ENCODE results near the gene OR5AC2.

DNA sequence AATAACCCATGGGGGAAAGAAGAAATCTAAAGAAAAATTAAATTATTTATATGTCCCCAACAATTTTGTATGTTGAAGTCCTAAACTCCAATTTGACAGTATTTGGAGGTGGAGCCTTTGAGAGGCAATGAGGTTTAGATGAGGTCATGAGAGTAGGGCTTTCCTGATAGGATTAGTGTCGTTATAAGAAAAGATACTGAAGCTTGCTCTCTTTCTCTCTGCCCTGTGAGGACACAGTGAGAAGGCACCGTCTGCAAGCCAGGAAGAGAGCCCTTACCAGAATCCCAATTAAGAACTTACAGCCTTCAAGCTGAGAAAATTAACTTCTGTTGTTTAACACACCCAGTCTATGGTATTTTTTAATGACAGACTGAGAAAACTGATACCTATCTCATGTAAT lies 16.1 kb upstream of the OR5AC2 start:
- TF ChIP-seq POLR2A (IDR thresholded peaks at IDR 0.05) (no peak), POLR2AphosphoS5 (IDR thresholded peaks at IDR 0.05) (no peak)
- TF ChIP-seq, protein P1, sequence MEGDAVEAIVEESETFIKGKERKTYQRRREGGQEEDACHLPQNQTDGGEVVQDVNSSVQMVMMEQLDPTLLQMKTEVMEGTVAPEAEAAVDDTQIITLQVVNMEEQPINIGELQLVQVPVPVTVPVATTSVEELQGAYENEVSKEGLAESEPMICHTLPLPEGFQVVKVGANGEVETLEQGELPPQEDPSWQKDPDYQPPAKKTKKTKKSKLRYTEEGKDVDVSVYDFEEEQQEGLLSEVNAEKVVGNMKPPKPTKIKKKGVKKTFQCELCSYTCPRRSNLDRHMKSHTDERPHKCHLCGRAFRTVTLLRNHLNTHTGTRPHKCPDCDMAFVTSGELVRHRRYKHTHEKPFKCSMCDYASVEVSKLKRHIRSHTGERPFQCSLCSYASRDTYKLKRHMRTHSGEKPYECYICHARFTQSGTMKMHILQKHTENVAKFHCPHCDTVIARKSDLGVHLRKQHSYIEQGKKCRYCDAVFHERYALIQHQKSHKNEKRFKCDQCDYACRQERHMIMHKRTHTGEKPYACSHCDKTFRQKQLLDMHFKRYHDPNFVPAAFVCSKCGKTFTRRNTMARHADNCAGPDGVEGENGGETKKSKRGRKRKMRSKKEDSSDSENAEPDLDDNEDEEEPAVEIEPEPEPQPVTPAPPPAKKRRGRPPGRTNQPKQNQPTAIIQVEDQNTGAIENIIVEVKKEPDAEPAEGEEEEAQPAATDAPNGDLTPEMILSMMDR (IDR thresholded peaks at IDR 0.05 in 8 of 11, conservative IDR thresholded peaks at IDR 0.05 in 3 of 11) = no peak
